GM12878 (cell line): Measurements from ENCODE around the gene DEFB131B. TPM values are rescaled to one million over a fixed set of nuclear protein-coding genes. Genes with fewer than 3 reads are reported as not detected.

Experiments
- ATF3 ChIP-seq: IDR thresholded peaks from 2 replicates; pipeline ENCODE4 v1.6.1; 2011; ENCODE audit warnings: low read depth, mild to moderate bottlenecking, low read length, moderate library complexity, borderline replicate concordance; ENCODE audit errors: extremely low read depth
- BRCA1 ChIP-seq: IDR thresholded peaks from 2 replicates; pipeline ENCODE4 v1.6.1; 2011; ENCODE audit warnings: low read depth, low read length, improper control_type of control experiment
- CREB1 ChIP-seq: IDR thresholded peaks from 2 replicates; pipeline ENCODE4 v1.6.1; 2012; ENCODE audit warnings: low read depth, mild to moderate bottlenecking, inconsistent platforms
- EGR1 ChIP-seq, 2 experiments: IDR thresholded peaks; 1 replicate in 1 of 2; 2 replicates in 1 of 2; pipeline ENCODE4 v1.6.1; 2011 to 2012; ENCODE audit warnings: low read depth in 2 of 2, low read length in 2 of 2, borderline replicate concordance in 1 of 2, mild to moderate bottlenecking in 1 of 2, moderate library complexity in 1 of 2
- EZH2 ChIP-seq: IDR thresholded peaks from 2 replicates; pipeline ENCODE4 v1.6.1; 2012; ENCODE audit warnings: low read depth, mild to moderate bottlenecking, control low read depth, inconsistent platforms, low read length, borderline replicate concordance; ENCODE audit not compliant: control insufficient read depth
- FOS ChIP-seq: IDR thresholded peaks from 3 replicates; pipeline ENCODE4 v1.6.1; 2011; ENCODE audit warnings: borderline replicate concordance; ENCODE audit not compliant: insufficient read length; ENCODE audit errors: extremely low read depth
- GATAD2B ChIP-seq: fragments of 450-650 bp; conservative IDR thresholded peaks from 2 replicates; pipeline ENCODE4 v1.6.1; 2017; ENCODE audit warnings: low read depth, mild to moderate bottlenecking, moderate library complexity
- IRF4 ChIP-seq: IDR thresholded peaks from 2 replicates; pipeline ENCODE4 v1.6.1; 2011; ENCODE audit warnings: low read depth, low read length
- JUNB ChIP-seq: IDR thresholded peaks from 2 replicates; pipeline ENCODE4 v1.6.1; 2016; ENCODE audit warnings: antibody characterized with exemption, mild to moderate bottlenecking
- MEF2A ChIP-seq: IDR thresholded peaks from 2 replicates; pipeline ENCODE4 v1.6.1; 2011; ENCODE audit warnings: low read depth, mild to moderate bottlenecking, low read length, moderate library complexity; ENCODE audit not compliant: insufficient read depth
- MXI1 ChIP-seq: fragments of 150-350 bp; IDR thresholded peaks from 2 replicates; pipeline ENCODE4 v1.6.1; 2011; ENCODE audit warnings: low read depth, mild to moderate bottlenecking, inconsistent platforms, low read length, improper control_type of control experiment
- MYB ChIP-seq: fragments of 150-350 bp; IDR thresholded peaks from 2 replicates; pipeline ENCODE4 v1.6.1; 2014; ENCODE audit warnings: mild to moderate bottlenecking, low read depth, low read length, borderline replicate concordance
- NR2F1 ChIP-seq: fragments of 450-650 bp; conservative IDR thresholded peaks from 2 replicates; pipeline ENCODE4 v1.6.1; 2017; ENCODE audit warnings: mild to moderate bottlenecking
- PAX5 ChIP-seq: IDR thresholded peaks from 2 replicates; pipeline ENCODE4 v1.6.1; 2011; ENCODE audit warnings: low read depth, low read length, borderline replicate concordance
- PML ChIP-seq: IDR thresholded peaks from 2 replicates; pipeline ENCODE4 v1.6.1; 2012; ENCODE audit warnings: low read length, inconsistent platforms
- RCOR1 ChIP-seq: conservative IDR thresholded peaks from 2 replicates; pipeline ENCODE4 v1.6.1; 2012; ENCODE audit warnings: low read depth, low read length, improper control_type of control experiment
- SIX5 ChIP-seq: IDR thresholded peaks from 2 replicates; pipeline ENCODE4 v1.6.1; 2011; ENCODE audit warnings: mild to moderate bottlenecking, low read depth, low read length, moderate library complexity; ENCODE audit not compliant: severe bottlenecking
- STAT1 ChIP-seq: fragments of 450-650 bp; conservative IDR thresholded peaks from 2 replicates; pipeline ENCODE4 v1.6.1; 2014; ENCODE audit warnings: antibody characterized with exemption, mild to moderate bottlenecking
- ZNF274 ChIP-seq: IDR thresholded peaks from one replicate; pipeline ENCODE4 v1.8.0; 2011; ENCODE audit not compliant: insufficient read length, insufficient read depth
- polyA plus RNA-seq, 11 experiments: library from polyadenylated mRNA; depleted of rRNA in 4 of 11; unstranded in 6 of 11; stranded (reverse) in 5 of 11; fragments of >200 nt; fragmentation: Nextera tagmentation in 4 of 11; fragmentation: Illumina TruSeq in 1 of 11; extraction: Ambion mirVana in 4 of 11; extraction: Trizol in 1 of 11; gene quantifications; 1 replicate in 1 of 11; 2 replicates in 10 of 11; pipeline versions ENCODE4 v1.2.1 to v1.2.3, GENCODE V29; 2011 to 2016; ENCODE audit warnings: inconsistent platforms in 2 of 11, missing spikeins in 2 of 11, low read depth in 1 of 11
- total RNA-seq, 4 experiments: library from RNA; depleted of rRNA in 3 of 4; stranded (reverse); fragments of >200 nt in 3 of 4; fragmentation: Illumina TruSeq in 1 of 4; extraction: Trizol in 1 of 4; gene quantifications; 2 replicates each; pipeline versions ENCODE4 v1.2.1 to v1.2.3, GENCODE V29; 2013 to 2021
- TF ChIP-seq, protein P1 (sequence below): fragments of 450-650 bp; formaldehyde crosslinking; IDR thresholded peaks from 2 replicates; pipeline ENCODE4 v1.4.0; 2022; ENCODE audit warnings: mild to moderate bottlenecking, moderate library complexity
- TF ChIP-seq, protein P2 (sequence below): fragments of 450-650 bp; IDR thresholded peaks from 2 replicates; pipeline ENCODE4 v1.6.1; 2017; ENCODE audit warnings: mild to moderate bottlenecking
- TF ChIP-seq, protein P3 (sequence below): IDR thresholded peaks from 2 replicates; pipeline ENCODE4 v1.6.1; 2011; ENCODE audit warnings: borderline replicate concordance, low read depth, mild to moderate bottlenecking, moderate library complexity, mixed read lengths, low read length; ENCODE audit not compliant: insufficient read depth; ENCODE audit errors: extremely low read length
- TF ChIP-seq, protein P4 (sequence below): fragments of 450-650 bp; IDR thresholded peaks from 2 replicates; pipeline ENCODE4 v1.6.1; 2014; ENCODE audit warnings: mild to moderate bottlenecking

The DEFB131B gene
- total and polyA plus RNA-seq, 10 of the 15 experiments (the other 5 are each of a cell fraction or from before 2014, with no cell fraction given) = not detected

DNA sequence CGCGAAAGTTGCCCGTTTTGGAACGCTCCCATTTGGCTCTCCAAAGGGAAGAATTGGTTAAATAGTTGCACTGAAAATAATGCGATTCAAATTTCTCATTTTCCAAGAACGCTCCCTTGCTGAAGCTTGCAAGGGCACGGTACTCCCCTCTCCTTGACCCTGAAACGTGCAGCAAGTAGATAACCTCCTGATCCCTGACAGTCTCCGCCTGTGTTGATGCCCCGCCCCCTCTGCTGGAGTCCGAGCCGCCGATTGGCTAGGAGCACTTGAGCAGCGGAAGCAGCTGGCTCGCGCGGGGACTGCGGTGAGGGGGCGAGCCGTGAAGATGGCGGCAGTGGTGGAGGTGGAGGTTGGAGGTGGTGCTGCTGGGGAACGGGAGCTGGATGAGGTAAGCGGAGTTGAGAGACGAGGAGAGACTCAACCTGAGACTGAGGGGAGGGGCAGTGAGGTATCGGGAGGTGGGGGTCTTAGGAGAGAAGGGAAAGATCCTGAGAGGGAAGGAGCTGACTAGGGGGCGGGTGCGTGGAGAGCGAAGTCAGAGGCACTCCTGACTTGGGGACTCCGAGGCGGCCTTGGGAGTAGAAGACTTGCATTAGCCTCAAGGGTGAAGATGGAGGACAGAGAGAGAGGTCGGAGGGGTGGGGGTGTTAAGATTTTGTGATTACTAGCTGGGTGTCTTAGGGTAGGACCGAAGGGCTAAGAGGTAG is 50.6 kb downstream of the DEFB131B start, which contains the start of gene RNF121 (continued):
- peak; percentile 63 for TF ChIP-seq PML
- TF ChIP-seq JUNB = peak; percentile 100
- TF ChIP-seq NR2F1 = peak; percentile 82
- TF ChIP-seq PAX5 = peak; percentile 5; the same call in 1 of the 2 replicates
- TF ChIP-seq MXI1 = peak; percentile 85
- TF ChIP-seq, protein P1, sequence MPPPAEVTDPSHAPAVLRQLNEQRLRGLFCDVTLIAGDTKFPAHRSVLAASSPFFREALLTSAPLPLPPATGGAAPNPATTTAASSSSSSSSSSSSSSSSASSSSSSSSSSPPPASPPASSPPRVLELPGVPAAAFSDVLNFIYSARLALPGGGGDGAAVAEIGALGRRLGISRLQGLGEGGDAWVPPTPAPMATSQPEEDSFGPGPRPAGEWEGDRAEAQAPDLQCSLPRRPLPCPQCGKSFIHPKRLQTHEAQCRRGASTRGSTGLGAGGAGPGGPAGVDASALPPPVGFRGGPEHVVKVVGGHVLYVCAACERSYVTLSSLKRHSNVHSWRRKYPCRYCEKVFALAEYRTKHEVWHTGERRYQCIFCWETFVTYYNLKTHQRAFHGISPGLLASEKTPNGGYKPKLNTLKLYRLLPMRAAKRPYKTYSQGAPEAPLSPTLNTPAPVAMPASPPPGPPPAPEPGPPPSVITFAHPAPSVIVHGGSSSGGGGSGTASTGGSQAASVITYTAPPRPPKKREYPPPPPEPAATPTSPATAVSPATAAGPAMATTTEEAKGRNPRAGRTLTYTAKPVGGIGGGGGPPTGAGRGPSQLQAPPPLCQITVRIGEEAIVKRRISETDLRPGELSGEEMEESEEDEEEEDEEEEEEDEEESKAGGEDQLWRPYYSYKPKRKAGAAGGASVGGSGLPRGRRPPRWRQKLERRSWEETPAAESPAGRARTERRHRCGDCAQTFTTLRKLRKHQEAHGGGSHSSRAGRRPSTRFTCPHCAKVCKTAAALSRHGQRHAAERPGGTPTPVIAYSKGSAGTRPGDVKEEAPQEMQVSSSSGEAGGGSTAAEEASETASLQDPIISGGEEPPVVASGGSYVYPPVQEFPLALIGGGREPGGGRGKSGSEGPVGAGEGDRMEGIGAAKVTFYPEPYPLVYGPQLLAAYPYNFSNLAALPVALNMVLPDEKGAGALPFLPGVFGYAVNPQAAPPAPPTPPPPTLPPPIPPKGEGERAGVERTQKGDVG (CRISPR knock-in tag) = no peak
- no peak; the same call in 1 of the 2 replicates for TF ChIP-seq CREB1
- no peak for TF ChIP-seq MEF2A
- TF ChIP-seq STAT1 = peak; percentile 80; the same call in 1 of the 2 replicates
- peak; percentile 34; the same call in 1 of the 2 replicates for TF ChIP-seq BRCA1
- TF ChIP-seq, protein P2, sequence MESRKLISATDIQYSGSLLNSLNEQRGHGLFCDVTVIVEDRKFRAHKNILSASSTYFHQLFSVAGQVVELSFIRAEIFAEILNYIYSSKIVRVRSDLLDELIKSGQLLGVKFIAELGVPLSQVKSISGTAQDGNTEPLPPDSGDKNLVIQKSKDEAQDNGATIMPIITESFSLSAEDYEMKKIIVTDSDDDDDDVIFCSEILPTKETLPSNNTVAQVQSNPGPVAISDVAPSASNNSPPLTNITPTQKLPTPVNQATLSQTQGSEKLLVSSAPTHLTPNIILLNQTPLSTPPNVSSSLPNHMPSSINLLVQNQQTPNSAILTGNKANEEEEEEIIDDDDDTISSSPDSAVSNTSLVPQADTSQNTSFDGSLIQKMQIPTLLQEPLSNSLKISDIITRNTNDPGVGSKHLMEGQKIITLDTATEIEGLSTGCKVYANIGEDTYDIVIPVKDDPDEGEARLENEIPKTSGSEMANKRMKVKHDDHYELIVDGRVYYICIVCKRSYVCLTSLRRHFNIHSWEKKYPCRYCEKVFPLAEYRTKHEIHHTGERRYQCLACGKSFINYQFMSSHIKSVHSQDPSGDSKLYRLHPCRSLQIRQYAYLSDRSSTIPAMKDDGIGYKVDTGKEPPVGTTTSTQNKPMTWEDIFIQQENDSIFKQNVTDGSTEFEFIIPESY = no peak
- no peak for TF ChIP-seq ATF3
- peak; percentile 11 for TF ChIP-seq SIX5
- no peak for TF ChIP-seq GATAD2B
- TF ChIP-seq EGR1 (IDR thresholded peaks at IDR 0.05; ENCODE audit: borderline replicate concordance in 1 of 2, low read depth in 2 of 2, low read length in 2 of 2) = peak; percentile 15 to 95
- TF ChIP-seq RCOR1 = no peak
- TF ChIP-seq ZNF274 = no peak
- TF ChIP-seq MYB = no peak
- TF ChIP-seq, protein P3, sequence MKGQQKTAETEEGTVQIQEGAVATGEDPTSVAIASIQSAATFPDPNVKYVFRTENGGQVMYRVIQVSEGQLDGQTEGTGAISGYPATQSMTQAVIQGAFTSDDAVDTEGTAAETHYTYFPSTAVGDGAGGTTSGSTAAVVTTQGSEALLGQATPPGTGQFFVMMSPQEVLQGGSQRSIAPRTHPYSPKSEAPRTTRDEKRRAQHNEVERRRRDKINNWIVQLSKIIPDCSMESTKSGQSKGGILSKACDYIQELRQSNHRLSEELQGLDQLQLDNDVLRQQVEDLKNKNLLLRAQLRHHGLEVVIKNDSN = no peak
- TF ChIP-seq, protein P4, sequence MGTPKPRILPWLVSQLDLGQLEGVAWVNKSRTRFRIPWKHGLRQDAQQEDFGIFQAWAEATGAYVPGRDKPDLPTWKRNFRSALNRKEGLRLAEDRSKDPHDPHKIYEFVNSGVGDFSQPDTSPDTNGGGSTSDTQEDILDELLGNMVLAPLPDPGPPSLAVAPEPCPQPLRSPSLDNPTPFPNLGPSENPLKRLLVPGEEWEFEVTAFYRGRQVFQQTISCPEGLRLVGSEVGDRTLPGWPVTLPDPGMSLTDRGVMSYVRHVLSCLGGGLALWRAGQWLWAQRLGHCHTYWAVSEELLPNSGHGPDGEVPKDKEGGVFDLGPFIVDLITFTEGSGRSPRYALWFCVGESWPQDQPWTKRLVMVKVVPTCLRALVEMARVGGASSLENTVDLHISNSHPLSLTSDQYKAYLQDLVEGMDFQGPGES = peak; percentile 97
- TF ChIP-seq EZH2 = 0 out of 2 replicates have a peak, but pooled peaks have one; percentile 0
- TF ChIP-seq FOS = no peak
- no peak for TF ChIP-seq IRF4
